SK-N-SH (cell line): Measurements from ENCODE around the gene SYTL4.

Source experiments
- CTCF ChIP-seq: fragments of 200-600 bp; sonication (generic); IDR thresholded peaks from 2 replicates; pipeline ENCODE4 v1.6.1; 2017; ENCODE audit warnings: antibody characterized with exemption, mild to moderate bottlenecking, moderate library complexity
- TF ChIP-seq, protein P1 (sequence below): IDR thresholded peaks from 2 replicates; pipeline ENCODE4 v1.4.0; 2012; ENCODE audit warnings: low read depth

GRCh38 chrX:100672966-100673365 is 59.0 kb downstream of the SYTL4 start:
- TF ChIP-seq, protein P1, sequence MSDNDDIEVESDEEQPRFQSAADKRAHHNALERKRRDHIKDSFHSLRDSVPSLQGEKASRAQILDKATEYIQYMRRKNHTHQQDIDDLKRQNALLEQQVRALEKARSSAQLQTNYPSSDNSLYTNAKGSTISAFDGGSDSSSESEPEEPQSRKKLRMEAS, result no peak
- no peak for TF ChIP-seq CTCF
